IPS DF 19.7 (cell line): ENCODE results near the gene STOML1.
"Not testable (repeated sequence)": the region's sequence is repeated elsewhere in the genome, so short reads cannot be mapped to it uniquely, and the experiment has no call there.

Experiments used
- DNase-seq: peaks from one replicate; pipeline ENCODE4 v3.0.0-alpha.2; 2013; ENCODE audit warnings: low read depth, low spot score

STOML1 gene

DNA sequence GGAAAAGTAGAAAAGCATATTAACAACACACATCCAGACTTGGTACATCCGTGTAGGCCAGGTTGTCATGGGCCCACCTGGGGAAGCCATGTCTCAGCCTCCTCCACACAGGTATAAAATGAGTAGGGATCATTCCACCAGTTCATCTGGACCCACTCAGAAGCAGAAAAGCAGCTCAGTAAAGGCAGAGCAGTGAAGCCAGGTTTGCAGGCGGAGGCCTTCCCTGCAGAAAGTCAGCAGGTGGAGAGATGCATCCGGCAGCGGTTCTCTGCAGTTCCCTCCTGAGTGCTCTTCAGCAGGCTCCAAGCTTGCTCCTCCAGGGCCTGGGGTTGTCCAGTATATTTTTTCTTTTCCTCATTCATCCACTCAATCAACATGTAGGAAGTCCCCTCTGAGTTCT is 43.7 kb downstream of the STOML1 start:
- no peak for DNase-seq

DNA sequence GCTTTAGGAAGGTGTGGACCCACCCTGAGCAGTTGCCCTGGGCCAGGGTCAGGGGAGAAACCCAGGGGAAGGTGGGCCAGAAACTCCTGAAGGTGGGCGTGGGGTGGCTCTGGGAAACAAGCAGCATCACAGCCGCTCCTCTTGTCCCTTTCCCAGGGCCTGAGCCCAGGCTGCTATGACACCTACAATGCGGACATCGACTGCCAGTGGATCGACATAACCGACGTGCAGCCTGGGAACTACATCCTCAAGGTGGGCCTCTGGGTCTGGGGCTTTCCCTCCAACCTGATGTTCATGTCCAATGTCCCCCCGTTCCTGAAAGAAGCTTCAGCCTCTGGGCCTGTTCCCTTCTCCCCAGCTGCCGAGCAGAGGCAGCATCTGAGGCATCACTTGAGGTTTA is 44.4 kb downstream of the STOML1 start:
- DNase-seq = no peak

DNA sequence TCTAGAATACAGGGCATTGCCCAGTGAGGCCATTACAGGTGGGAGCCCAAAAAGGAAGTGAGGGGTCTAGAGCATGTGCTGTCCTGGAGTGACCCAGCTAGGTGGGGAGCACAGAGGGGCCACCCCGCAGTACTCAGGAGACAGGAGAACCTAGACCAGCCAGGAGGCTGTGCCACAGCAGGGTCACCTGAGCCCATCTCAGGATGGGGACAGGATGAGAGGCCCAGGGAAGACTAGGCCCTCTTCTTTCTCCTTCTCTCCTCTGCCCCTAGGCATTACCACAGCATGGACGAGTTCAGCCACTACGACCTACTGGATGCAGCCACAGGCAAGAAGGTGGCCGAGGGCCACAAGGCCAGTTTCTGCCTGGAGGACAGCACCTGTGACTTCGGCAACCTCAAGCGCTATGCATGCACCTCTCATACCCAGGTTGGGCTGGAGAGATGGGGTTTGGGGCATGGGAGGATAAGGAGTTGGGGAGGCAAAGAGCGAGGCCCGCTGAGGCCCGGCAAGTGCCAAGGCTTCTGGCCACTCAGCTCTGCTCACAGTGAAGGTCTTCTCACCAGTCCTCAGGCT is 45.2 kb downstream of the STOML1 start:
- DNase-seq = no peak

DNA sequence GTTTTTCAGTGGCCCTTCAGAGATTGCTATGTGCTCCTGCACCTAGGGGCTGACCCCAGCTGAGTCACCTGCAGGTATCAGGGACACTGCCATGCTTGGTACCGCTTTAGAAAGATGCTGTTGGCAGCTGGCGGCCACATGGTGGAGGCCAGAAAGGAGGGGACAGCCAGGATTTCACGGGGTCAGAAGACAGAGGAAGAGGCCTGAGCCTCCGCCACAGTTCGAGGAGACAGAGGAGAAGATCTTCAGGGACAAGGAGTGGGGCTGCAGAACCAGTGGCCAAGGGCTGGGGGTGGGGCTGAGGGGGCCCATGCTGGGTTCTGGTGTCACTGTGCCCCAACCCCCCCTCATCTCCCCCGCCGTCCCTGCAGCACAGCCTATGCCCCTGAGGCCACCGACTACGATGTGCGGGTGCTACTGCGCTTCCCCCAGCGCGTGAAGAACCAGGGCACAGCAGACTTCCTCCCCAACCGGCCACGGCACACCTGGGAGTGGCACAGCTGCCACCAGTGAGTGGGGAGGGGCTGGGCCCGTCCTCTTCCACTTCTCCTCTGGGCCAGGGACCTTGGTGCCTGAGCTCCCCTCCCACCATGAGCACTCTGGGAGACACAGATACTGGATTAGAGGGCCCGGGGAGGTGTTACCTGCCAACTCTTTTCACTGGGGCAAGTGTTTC is 45.9 kb downstream of the STOML1 start:
- no peak for DNase-seq

GRCh38 chr15:73945130-73945508 is 47.0 kb downstream of the STOML1 start:
- no peak for DNase-seq

GRCh38 chr15:73944161-73945129 is 47.6 kb downstream of the STOML1 start:
- no peak for DNase-seq

DNA sequence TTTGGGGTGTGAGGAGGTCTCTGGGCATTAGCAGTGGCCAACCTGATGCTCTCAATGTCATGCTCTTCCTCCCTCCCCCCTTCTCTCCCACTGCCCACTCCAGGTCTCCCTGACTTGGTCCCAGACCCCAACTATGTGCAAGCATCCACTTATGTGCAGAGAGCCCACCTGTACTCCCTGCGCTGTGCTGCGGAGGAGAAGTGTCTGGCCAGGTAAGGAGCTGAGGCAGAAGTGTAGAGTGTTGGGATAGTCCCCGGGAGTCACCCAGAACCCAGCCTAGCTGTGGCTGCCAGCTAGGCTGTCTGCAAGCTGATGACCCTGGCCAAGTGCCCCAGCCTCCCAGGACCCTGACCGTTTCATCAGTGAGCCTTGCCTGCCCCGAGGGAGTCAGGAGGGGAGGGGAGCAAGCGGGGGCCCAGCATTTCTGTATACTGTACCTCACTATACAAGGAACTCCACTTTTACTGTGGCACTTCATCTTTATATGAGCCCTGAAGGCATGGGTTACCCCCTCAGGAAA is 49.3 kb downstream of the STOML1 start:
- DNase-seq = no peak

GRCh38 chr15:73941871-73942635 is 50.0 kb downstream of the STOML1 start:
- DNase-seq = no peak

GRCh38 chr15:73941449-73941848 is 50.6 kb downstream of the STOML1 start:
- no peak for DNase-seq

GRCh38 chr15:73941044-73941443 is 51.1 kb downstream of the STOML1 start:
- no peak for DNase-seq

DNA sequence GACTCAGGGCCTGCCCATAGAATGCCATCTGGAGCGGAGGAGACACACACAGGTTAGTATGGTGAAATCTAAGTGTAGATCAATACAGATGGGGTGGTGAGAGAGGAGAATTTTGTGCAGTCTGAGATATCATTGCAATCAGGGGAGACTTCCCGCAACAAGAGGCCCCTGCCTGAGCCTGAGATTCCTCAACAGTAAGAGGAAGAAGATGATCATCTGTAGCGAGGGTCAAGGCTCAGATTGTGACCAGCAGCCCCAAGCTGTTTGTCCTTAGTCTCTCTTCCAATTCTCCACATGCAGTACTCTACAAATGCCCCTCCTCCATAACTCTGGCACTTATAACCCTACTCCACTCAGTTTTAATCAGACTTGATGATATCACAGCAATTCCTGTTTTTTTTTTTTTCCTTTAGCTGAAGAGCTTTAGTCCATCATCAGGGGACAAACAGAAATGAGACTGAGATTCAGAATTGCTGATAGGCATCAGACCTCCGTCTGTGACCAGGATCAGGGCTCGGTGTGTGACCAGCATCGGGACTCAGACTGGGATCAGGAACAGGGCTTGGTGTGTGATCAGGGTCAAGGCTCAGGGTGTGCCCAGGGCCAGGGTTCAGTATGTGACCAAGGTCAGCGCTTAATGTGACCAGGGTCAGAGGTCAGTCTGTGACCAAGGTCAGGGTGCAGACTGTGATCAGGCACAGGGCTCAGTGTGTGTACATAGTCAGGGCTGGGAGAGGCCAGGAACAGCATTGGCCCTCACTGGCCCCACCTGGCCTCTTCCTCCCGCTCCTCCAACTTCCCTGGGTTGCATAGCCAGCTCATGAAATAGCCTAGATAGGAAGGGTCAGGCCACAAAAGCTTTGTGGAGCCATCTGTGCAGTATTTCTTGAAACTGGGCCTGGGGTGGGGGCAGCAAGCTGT is 51.8 kb downstream of the STOML1 start:
- no peak for DNase-seq

DNA sequence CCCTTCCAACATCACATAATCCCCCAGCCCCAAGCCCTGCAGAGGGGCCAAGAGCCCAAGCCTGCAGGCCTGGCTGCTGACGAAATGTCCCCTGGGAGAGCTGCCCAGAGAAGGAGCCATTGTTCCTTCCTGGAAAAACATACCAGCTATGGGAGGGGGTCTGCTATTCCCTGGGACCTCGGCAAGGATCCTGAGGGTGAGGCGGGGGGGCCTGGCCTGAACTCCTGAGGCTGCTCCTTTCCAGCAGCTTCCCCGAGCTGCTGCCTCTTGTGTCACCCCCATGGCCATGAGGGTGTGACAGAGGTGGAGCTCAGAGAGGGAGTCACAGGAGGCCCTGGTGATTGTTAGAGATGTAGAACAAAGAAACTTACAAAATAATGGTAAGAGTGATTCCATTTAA is 53.0 kb downstream of the STOML1 start:
- no peak for DNase-seq

GRCh38 chr15:73938516-73938915 is 53.6 kb downstream of the STOML1 start:
- DNase-seq = not testable (repeated sequence)

DNA sequence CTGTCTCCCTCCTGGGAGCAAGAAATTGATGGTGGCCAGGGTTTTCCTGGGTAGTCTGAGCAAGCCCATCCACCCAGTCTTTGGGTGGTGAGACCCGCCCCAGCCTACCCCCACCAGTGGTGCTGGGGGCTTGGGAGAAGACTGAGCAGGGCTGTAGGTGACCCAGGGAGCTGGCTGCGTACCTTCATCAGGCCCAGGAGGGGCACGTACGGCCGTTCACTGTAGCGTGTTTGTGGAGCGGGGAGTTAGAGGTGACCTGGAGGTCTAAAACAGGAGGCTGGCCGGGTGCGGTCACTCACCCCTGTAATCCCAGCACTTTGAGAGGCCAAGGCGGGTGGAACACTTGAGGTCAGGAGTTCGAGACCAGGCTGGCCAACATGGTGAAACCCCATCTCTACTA is 54.4 kb downstream of the STOML1 start:
- DNase-seq = no peak

- no peak for DNase-seq
These were observed 54.8 kb downstream of the STOML1 start for GRCh38 chr15:73937296-73937695.

GRCh38 chr15:73936588-73937290 is 55.4 kb downstream of the STOML1 start:
- no peak for DNase-seq

DNA sequence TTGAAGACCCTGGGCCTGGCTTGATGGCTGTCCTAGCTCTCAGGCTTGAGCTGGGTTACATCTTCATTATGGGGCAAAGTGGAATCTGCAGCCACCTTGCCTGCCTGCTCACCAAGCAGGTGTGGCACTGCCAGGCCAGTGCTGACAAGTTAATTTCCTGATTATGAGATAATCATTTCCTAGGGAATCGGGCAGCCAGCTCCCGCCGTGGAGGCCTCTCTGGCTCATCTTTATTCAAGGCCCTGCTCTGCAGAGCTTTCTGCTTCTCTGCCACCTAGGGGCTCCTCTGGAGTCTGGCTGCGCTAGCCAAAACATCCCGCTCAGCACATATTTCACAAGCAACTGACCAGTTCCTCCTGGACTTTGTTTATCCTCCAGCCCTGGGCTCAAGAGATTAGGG is 55.9 kb downstream of the STOML1 start:
- no peak for DNase-seq

DNA sequence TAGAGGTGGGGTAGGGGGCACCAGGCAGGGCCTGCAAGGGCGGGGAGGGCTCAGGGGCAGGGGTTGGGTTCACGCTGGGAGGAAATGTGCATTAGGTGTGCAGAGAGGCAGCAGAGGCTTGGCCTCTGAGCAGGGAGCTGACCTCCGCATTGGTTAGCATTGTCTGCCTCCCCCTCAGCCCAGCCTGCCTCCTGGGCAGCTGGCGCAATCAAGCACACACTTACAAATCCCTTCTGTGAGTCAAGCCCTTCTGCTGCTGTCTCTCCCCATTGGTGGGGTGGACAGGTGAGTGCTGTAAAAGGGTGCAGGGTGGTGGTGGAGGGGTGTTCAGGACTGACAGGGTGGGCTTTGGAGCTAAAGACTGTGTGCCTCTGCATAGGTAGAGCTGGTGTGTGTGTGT is 56.5 kb downstream of the STOML1 start:
- no peak for DNase-seq

- DNase-seq = no peak
These were observed 57.8 kb downstream of the STOML1 start for GRCh38 chr15:73934281-73934680.
